ENCODE measurements around the gene ST7L.

GRCh38 chr1:112634367-112634766 is 15.4 kb upstream of the ST7L start:
- TF ChIP-seq CTCF (IDR thresholded peaks at IDR 0.05) (no peak), POLR2AphosphoS5 (IDR thresholded peaks at IDR 0.05) (no peak)

Measured in upper lobe of left lung (tissue), 4 donors.